B cell (primary cell): ENCODE data around the gene SART3. TPM values are rescaled to one million over a fixed set of nuclear protein-coding genes. Genes with fewer than 3 reads are reported as not detected.
"Not testable (repeated sequence)": the region's sequence is repeated elsewhere in the genome, so short reads cannot be mapped to it uniquely, and the experiment has no call there.

ENCODE experiments used
- ATAC-seq: fragments of 200-7000 bp; cut with Tn5 transposase; one replicate; pipeline ENCODE4 v1.10.0; 2021; ENCODE audit warnings: low read depth, mild to moderate bottlenecking, moderate number of reproducible peaks, moderate library complexity
- CTCF ChIA-PET: fragments of 350-600 bp; sonication (Branson Sonifier 250); formaldehyde crosslinking; loops from one replicate; lab custom pipeline; 2021; ENCODE audit warnings: antibody characterized with exemption, inconsistent platforms; lab: Charles Lee
- POLR2A ChIA-PET: fragments of 350-600 bp; sonication (Branson Sonifier 250); formaldehyde crosslinking; loops from one replicate; lab custom pipeline; 2021; ENCODE audit warnings: antibody characterized with exemption; lab: Charles Lee
- DNase-seq: peaks from one replicate; pipeline ENCODE4 v3.0.0; 2013
- H2AFZ ChIP-seq: 2 replicates; pipeline ENCODE4 v1.6.1; 2012; ENCODE audit warnings: mild to moderate bottlenecking, low read depth, low read length; ENCODE audit not compliant: insufficient read depth, poor library complexity, severe bottlenecking
- H3K27ac ChIP-seq, 2 donors: 1 replicate in 1 of 2; 2 replicates in 1 of 2; pipeline ENCODE4 v1.5.1; 2012 to 2013; ENCODE audit warnings: low read length in 2 of 2, mild to moderate bottlenecking in 2 of 2, moderate library complexity in 1 of 2
- H3K27me3 ChIP-seq, 4 experiments: fragments of 200-600 bp in 1 of 4; sonication (generic) in 1 of 4; replicated peaks in 1 of 4; 1 replicate in 2 of 4; 2 replicates in 2 of 4; pipeline versions ENCODE4 v1.6.1 to v1.7.0; 2013 to 2016; ENCODE audit warnings: low read length in 3 of 4, mild to moderate bottlenecking in 2 of 4, mixed read lengths in 1 of 4, moderate library complexity in 1 of 4; ENCODE audit not compliant: insufficient read depth in 4 of 4, control insufficient read depth in 3 of 4; ENCODE audit errors: control extremely low read depth in 1 of 4
- H3K36me3 ChIP-seq, 2 experiments: replicated peaks in 1 of 2; 1 replicate in 1 of 2; 2 replicates in 1 of 2; pipeline versions ENCODE4 v1.6.1 to v1.7.1; 2013; ENCODE audit warnings: low read length in 1 of 2; ENCODE audit not compliant: insufficient read depth in 2 of 2, control insufficient read depth in 1 of 2; ENCODE audit errors: control extremely low read depth in 1 of 2, extremely low read depth in 1 of 2
- H3K4me1 ChIP-seq, 2 donors: fragments of 200-600 bp in 1 of 2; sonication (generic) in 1 of 2; 1 replicate in 1 of 2; 2 replicates in 1 of 2; pipeline versions ENCODE4 v1.5.1 to v1.6.1; 2013 to 2017; ENCODE audit warnings: low read length in 2 of 2; ENCODE audit not compliant: control insufficient read depth in 2 of 2, insufficient read depth in 2 of 2
- H3K4me2 ChIP-seq: replicated peaks from 2 replicates; pipeline ENCODE3; 2012; ENCODE audit warnings: mild to moderate bottlenecking, low read depth, low read length; ENCODE audit not compliant: poor library complexity, severe bottlenecking
- H3K4me3 ChIP-seq, 5 experiments: fragments of 200-600 bp in 1 of 5; sonication (generic) in 1 of 5; 1 replicate in 3 of 5; 2 replicates in 2 of 5; pipeline versions ENCODE4 v1.5.1 to v1.7.0; 2011 to 2016; ENCODE audit warnings: low read length in 4 of 5, mild to moderate bottlenecking in 4 of 5, low read depth in 2 of 5, control low read depth in 1 of 5, moderate library complexity in 1 of 5; ENCODE audit not compliant: insufficient read depth in 1 of 5; ENCODE audit errors: control extremely low read depth in 1 of 5, extremely low read depth in 1 of 5
- H3K79me2 ChIP-seq: fragments of 200-600 bp; sonication (generic); one replicate; pipeline ENCODE4 v1.6.0; 2016; ENCODE audit warnings: low read length; ENCODE audit not compliant: control insufficient read depth, insufficient read depth
- H3K9ac ChIP-seq: fragments of 200-600 bp; sonication (generic); 2 replicates; pipeline ENCODE4 v1.6.1; 2017; ENCODE audit warnings: mild to moderate bottlenecking, low read length, moderate library complexity
- H3K9me3 ChIP-seq, 3 donors: one replicate each; pipeline versions ENCODE4 v1.6.1 to v1.7.1; 2013; ENCODE audit warnings: low read length in 2 of 3; ENCODE audit not compliant: control insufficient read depth in 2 of 3, insufficient read depth in 1 of 3; ENCODE audit errors: control extremely low read depth in 1 of 3
- H4K20me1 ChIP-seq: 2 replicates; pipeline ENCODE4 v1.6.0; 2012; ENCODE audit warnings: mild to moderate bottlenecking, low read length; ENCODE audit not compliant: insufficient read depth, control insufficient read depth, poor library complexity, severe bottlenecking
- H3K27ac Mint-ChIP-seq: one replicate; pipeline ENCODE4 v1.8.0; 2021; ENCODE audit warnings: mixed read lengths
- H3K27me3 Mint-ChIP-seq: one replicate; pipeline ENCODE4 v1.8.0; 2021; ENCODE audit warnings: mixed read lengths
- H3K4me1 Mint-ChIP-seq: one replicate; pipeline ENCODE4 v1.8.0; 2021; ENCODE audit warnings: mixed read lengths
- H3K4me3 Mint-ChIP-seq: one replicate; pipeline ENCODE4 v1.8.0; 2021; ENCODE audit warnings: mixed read lengths
- H3K9me3 Mint-ChIP-seq: one replicate; pipeline ENCODE4 v1.8.0; 2022; ENCODE audit warnings: mixed read lengths; ENCODE audit not compliant: insufficient read depth
- CTCF ChIP-seq: fragments of 200-600 bp; IDR thresholded peaks from one replicate; pipeline ENCODE4 v1.8.0; 2022; ENCODE audit warnings: antibody characterized with exemption, mild to moderate bottlenecking
- EZH2 ChIP-seq: IDR thresholded peaks from 2 replicates; pipeline ENCODE4 v1.6.1; 2012; ENCODE audit warnings: borderline replicate concordance, low read depth, mild to moderate bottlenecking, moderate library complexity, low read length; ENCODE audit not compliant: insufficient read depth, poor library complexity, severe bottlenecking
- WGBS: methylation state at CpG from one replicate; pipeline ENCODE4 v1.1.5; 2013; ENCODE audit warnings: missing lambda C conversion rate; ENCODE audit not compliant: insufficient coverage; 5-methylcytosine and 5-hydroxymethylcytosine counted together
- intact Hi-C: fragments of 100-400 bp; cut with micrococcal nuclease; formaldehyde crosslinking; loops from one replicate; pipeline ENCODE4 v1.10.0; 2022
- polyA plus RNA-seq: library from polyadenylated mRNA; depleted of rRNA; stranded (reverse); fragments of >200 nt; gene quantifications from 2 replicates; pipeline ENCODE4 v1.2.3, GENCODE V29; 2012
- total RNA-seq, 2 donors: library from RNA; stranded (reverse); fragments of 120-200 nt in 1 of 2; gene quantifications; 1 replicate in 1 of 2; 2 replicates in 1 of 2; pipeline versions ENCODE4 v1.2.3 to v1.2.4, GENCODE V29; 2013 to 2022

The SART3 gene
- total and polyA plus RNA-seq, 2 donors (not counting 1 experiment from before 2014, with no cell fraction given), result 24.1 to 131 TPM

GRCh38 chr12:108491256-108491655 is 69.7 kb downstream of the SART3 start:
- H3K9ac ChIP-seq, result no peak overlapping the region
- Mint-ChIP-seq H3K27ac (no peak overlapping the region), H3K9me3 (peaks cover 5% of the 10 kb centered on the region), H3K4me1 (no peaks in the 10 kb centered on the region), H3K4me3 (no peak overlapping the region), H3K27me3 (peaks cover 69% of the 10 kb centered on the region)
- intact Hi-C loops, result no loop called here
- no peak overlapping the region for H3K4me2 ChIP-seq
- peaks cover 0 to 7% (median 0%) of the 10 kb centered on the region in 3 donors for H3K9me3 ChIP-seq
- no CpG with 5 or more reads among the region's 2 CpGs for WGBS
- POLR2A ChIA-PET, result no interaction called here
- no peak overlapping the region for H3K27ac ChIP-seq
- H2AFZ ChIP-seq, result no peak overlapping the region
- H3K4me1 ChIP-seq, result no peaks in the 10 kb centered on the region
- H3K4me3 ChIP-seq, result no peak overlapping the region
- H3K36me3 ChIP-seq, result no peaks in the 10 kb centered on the region
- DNase-seq (no peak), ATAC-seq (no peak)
- CTCF ChIA-PET, result no interaction called here
- H3K27me3 ChIP-seq, result peaks cover 0 to 17% (median 5%) of the 10 kb centered on the region in 4 experiments
- TF ChIP-seq EZH2 (no peak), CTCF (no peak)
- no peaks in the 10 kb centered on the region for H4K20me1 ChIP-seq
- H3K79me2 ChIP-seq, result no peaks in the 10 kb centered on the region

DNA sequence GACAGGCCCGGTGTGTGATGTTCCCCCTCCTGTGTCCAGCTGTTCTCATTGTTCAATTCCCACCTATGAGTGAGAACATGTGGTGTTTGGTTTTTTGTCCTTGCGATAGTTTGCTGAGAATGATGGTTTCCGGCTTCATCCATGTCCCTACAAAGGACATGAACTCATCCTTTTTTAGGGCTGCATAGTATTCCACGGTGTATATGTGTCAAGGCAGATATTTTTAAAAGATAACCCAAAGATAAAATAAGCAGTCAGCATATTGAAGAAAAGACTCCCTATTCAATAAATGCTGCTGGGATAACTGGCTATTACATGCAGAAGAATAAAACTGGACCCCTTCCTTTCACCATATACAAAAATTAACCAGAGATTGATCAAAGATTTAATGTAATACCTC is 73.9 kb downstream of the SART3 start:
- H3K4me3 ChIP-seq, POLR2A ChIA-PET, H3K9me3 Mint-ChIP-seq, H4K20me1 ChIP-seq, CTCF ChIA-PET, H3K27ac Mint-ChIP-seq, H3K36me3 ChIP-seq, H3K27ac ChIP-seq, H3K79me2 ChIP-seq, H3K4me3 Mint-ChIP-seq, H3K4me1 ChIP-seq, ATAC-seq, H3K27me3 ChIP-seq, H2AFZ ChIP-seq, intact Hi-C loops, H3K9ac ChIP-seq, H3K4me1 Mint-ChIP-seq, DNase-seq, H3K4me2 ChIP-seq, H3K9me3 ChIP-seq: not testable (repeated sequence)
- WGBS, result no CpG with 5 or more reads among the region's 4 CpGs
- H3K27me3 Mint-ChIP-seq, result peaks cover 60% of the 10 kb centered on the region

DNA sequence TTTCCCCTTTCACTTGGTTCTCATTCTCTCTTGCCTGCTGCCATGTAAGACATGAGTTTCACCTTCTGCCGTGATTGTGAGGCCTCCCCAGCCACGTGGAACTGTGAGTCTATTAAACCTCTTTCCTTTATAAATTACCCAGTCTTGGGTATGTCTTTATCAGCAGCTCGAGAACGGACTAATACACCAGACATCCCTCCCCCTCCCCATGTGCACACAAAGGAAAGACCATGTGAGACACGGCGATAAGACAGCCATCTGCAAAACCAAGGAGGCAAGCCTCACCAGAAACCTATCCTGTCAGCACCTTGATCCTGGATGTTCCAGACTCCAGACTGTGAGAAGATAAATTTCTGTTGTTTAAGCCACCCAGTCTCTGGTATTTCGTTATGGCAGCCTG is 75.6 kb downstream of the SART3 start:
- intact Hi-C loops, H3K27me3 ChIP-seq, H3K9me3 Mint-ChIP-seq, ATAC-seq, H3K4me2 ChIP-seq, H3K4me1 Mint-ChIP-seq, H3K79me2 ChIP-seq, DNase-seq, H2AFZ ChIP-seq, H3K27ac ChIP-seq, H3K4me3 Mint-ChIP-seq, CTCF ChIA-PET, H3K9me3 ChIP-seq, H3K9ac ChIP-seq, H3K4me1 ChIP-seq, POLR2A ChIA-PET, H3K27ac Mint-ChIP-seq, H3K36me3 ChIP-seq, H4K20me1 ChIP-seq, H3K4me3 ChIP-seq: not testable (repeated sequence)
- H3K27me3 Mint-ChIP-seq, result peaks cover 65% of the 10 kb centered on the region
- 49% methylated on average over 2 of the region's 7 CpGs for WGBS
